GM12872 (cell line): ENCODE results near the gene ALK.

Experiments
- TF ChIP-seq, protein P1 (sequence below): IDR thresholded peaks from 3 replicates; pipeline ENCODE4 v1.5.1; 2011; ENCODE audit warnings: low read depth, mild to moderate bottlenecking, low read length, moderate library complexity; ENCODE audit not compliant: insufficient read depth

ALK gene

GRCh38 chr2:29492701-29493100 is 428.7 kb downstream of the ALK start:
- TF ChIP-seq, protein P1, sequence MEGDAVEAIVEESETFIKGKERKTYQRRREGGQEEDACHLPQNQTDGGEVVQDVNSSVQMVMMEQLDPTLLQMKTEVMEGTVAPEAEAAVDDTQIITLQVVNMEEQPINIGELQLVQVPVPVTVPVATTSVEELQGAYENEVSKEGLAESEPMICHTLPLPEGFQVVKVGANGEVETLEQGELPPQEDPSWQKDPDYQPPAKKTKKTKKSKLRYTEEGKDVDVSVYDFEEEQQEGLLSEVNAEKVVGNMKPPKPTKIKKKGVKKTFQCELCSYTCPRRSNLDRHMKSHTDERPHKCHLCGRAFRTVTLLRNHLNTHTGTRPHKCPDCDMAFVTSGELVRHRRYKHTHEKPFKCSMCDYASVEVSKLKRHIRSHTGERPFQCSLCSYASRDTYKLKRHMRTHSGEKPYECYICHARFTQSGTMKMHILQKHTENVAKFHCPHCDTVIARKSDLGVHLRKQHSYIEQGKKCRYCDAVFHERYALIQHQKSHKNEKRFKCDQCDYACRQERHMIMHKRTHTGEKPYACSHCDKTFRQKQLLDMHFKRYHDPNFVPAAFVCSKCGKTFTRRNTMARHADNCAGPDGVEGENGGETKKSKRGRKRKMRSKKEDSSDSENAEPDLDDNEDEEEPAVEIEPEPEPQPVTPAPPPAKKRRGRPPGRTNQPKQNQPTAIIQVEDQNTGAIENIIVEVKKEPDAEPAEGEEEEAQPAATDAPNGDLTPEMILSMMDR: no peak

- TF ChIP-seq, protein P1: no peak
These were observed 431.3 kb downstream of the ALK start for GRCh38 chr2:29490045-29490444.

DNA sequence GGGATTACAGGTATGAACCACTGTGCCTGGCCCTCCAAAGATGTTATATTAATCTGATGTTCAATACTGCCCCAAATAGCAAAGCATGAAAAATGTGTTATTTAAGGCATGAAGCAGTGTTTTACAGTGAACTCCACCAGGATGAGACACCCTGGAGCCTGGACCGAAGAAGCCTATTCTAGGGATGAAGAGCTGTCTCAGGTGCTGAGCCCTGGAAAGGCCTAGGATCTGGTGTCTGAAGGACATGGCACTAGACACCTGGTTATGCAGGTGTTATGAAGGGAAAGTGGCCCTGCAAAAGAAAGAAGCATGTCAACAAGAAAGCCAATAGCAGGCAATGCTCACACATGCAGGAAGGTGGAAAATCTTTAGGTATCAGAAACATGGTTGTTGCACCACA is 431.8 kb downstream of the ALK start:
- TF ChIP-seq, protein P1: no peak

- TF ChIP-seq, protein P1: no peak
These were observed 433.3 kb downstream of the ALK start for GRCh38 chr2:29487967-29488555.

DNA sequence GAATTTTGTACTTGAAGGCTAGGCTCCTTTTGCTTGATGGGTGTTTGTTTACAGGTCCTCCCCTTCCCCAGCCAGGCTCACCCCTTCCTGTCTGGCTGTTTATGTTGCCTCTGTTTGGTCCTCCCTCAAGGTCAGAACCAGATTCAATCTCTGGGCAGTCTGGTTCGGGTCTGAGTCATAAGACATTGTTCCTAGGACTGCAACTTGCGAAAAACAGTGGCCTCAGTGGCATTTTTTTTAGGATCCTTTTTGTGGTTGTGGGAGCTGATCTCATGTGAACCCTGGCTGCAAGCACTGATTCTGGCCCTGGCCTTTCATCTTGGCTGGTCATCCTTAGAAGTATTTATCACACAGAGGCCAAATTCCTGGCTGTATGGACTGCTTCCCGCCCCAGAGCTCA is 435.8 kb downstream of the ALK start:
- TF ChIP-seq, protein P1: no peak

DNA sequence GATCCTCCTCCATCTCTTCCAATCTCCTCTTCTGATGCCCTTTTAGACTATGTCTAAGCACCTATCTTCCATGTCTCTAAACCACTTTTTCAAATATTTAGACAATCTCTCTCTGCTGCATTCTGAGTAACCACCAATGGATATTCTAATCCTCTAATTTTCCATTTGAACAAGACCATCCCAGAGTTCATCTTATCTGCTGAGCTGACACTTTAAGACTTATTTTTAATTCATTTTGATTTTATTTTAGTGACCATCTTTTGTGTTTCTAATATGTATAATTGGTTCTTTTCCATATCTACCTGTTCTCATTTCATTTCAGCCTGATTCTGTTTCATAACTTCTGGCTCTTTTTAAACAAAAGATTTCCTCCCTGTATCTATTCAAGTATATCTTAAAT is 436.3 kb downstream of the ALK start:
- TF ChIP-seq, protein P1: no peak

DNA sequence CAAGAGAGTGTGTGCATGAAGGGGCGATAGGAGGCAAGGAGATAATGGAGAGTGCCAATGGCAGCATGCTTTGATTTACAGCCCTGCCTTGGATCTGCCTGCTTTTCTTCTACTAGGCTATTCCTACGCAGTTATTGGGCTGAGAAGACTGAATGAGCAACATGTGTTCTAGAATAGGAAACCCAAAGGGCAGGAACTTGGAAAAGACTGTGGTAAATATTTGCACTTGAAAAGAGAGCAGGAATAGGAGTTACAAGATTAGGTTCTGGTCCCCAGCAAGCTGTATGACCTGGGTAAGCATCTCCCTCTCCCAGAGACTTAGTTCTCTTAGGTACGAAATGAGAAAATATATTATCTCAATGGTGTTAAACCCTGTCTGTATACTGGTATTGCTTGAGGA is 438.5 kb downstream of the ALK start:
- TF ChIP-seq, protein P1: no peak
